Omental fat pad (tissue), 4 donors: ENCODE measurements around the gene BMP4. TPM values are rescaled to one million over a fixed set of nuclear protein-coding genes. Genes with fewer than 3 reads are reported as not detected.

Source experiments
- ATAC-seq: fragments of 150-250 bp; one replicate; pipeline ENCODE4 v1.9.1; 2016; ENCODE audit warnings: mild to moderate bottlenecking, moderate library complexity; ENCODE audit not compliant: low FRiP score
- DNase-seq: peaks from one replicate; pipeline ENCODE4 v3.0.0-alpha.2; 2019; ENCODE audit warnings: low spot score
- small RNA-seq: library from RNA; depleted of rRNA; stranded (forward); fragments of <200 nt; gene quantifications from one replicate; pipeline ENCODE3, GENCODE V24; 2016
- total RNA-seq, 4 donors: library from RNA; depleted of rRNA; stranded (reverse); fragments of >200 nt; gene quantifications; one replicate each; pipeline ENCODE4 v1.1.0, GENCODE V29; 2016
- TF ChIP-seq, protein P1 (sequence below), 3 donors: fragments of 450-650 bp; IDR thresholded peaks; one replicate each; pipeline ENCODE4 v1.5.1; 2016 to 2017; ENCODE audit warnings: antibody characterized with exemption in 3 of 3, mild to moderate bottlenecking in 3 of 3, moderate library complexity in 2 of 3

Gene BMP4
- total RNA-seq, 4 donors from 2014 or later, result 13.7 to 33.4 (median 20.0) TPM

DNA sequence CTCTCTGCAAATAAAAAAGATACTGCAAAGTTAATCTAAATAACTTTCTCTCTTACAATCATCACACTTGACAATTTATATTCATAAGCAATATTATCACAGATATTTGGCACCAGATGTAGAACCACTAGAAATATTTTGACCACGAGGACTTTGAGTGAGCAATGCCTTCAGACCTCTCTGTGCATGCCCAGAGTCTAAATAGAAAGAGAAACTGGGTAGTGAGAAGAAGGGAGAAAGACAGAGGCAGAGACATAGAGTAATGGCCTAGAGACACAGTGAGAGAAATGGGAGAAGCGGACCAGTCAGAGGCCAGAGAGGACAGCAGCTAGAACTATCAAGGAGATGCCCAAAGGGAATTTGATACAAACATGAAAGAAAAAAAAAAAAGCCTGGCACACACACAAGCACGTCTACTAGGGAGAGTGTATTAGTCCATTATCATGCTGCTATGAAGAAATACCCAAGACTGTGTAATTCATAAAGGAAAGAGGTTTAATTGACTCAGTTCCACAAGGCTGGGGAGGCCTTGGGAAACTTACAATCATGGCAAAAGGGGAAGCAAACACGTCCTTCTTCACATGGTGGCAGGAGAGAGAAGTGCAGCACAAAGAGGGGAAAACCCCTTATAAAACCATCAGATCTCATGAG, 41.1 kb downstream of the BMP4 start:
- ATAC-seq, result peak; percentile 85
- TF ChIP-seq, protein P1, sequence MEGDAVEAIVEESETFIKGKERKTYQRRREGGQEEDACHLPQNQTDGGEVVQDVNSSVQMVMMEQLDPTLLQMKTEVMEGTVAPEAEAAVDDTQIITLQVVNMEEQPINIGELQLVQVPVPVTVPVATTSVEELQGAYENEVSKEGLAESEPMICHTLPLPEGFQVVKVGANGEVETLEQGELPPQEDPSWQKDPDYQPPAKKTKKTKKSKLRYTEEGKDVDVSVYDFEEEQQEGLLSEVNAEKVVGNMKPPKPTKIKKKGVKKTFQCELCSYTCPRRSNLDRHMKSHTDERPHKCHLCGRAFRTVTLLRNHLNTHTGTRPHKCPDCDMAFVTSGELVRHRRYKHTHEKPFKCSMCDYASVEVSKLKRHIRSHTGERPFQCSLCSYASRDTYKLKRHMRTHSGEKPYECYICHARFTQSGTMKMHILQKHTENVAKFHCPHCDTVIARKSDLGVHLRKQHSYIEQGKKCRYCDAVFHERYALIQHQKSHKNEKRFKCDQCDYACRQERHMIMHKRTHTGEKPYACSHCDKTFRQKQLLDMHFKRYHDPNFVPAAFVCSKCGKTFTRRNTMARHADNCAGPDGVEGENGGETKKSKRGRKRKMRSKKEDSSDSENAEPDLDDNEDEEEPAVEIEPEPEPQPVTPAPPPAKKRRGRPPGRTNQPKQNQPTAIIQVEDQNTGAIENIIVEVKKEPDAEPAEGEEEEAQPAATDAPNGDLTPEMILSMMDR (IDR thresholded peaks at IDR 0.05), result no peak
- DNase-seq, result no peak

DNA sequence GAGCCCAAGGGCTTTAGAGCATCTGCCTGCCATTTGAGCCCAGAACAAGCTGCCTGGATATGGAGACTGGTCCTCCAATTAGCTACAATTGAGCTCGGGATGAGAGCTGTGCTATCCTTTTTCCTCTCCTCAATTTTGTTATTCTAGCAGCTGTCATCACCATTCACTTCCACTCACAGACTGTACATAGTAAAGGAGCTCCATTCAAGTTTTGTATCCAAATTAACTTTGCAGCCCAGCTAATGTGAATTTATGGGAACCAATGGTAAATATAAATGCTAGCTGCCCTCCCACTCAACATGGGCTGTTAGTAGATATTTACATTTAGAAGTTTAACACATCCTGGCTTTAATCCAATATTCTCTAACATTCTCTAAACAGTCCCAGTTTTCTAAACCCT, 44.6 kb downstream of the BMP4 start:
- no peak for DNase-seq
- ATAC-seq, result no peak
- TF ChIP-seq, protein P1 (IDR thresholded peaks at IDR 0.05), result no peak

DNA sequence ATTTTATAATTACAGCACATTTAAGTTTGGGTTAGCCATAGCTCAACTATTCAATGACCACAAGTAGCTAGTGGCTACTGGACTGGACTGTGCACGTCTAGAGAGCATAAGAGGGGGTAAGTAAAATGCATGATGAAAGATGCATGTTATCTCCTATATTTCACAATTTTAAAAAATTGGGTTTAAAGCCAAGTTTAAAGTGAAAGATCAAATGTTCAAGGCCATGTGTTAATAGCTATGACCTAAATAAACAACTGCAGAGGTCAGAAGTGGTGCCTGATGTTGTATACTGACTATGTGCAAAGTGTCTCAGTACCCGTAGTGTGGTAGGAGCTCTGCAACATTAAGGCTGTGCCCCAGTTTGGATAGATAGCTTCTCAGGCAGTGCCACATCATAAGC, 48.2 kb downstream of the BMP4 start:
- ATAC-seq, result no peak
- TF ChIP-seq, protein P1 (IDR thresholded peaks at IDR 0.05), result no peak
- DNase-seq, result no peak

DNA sequence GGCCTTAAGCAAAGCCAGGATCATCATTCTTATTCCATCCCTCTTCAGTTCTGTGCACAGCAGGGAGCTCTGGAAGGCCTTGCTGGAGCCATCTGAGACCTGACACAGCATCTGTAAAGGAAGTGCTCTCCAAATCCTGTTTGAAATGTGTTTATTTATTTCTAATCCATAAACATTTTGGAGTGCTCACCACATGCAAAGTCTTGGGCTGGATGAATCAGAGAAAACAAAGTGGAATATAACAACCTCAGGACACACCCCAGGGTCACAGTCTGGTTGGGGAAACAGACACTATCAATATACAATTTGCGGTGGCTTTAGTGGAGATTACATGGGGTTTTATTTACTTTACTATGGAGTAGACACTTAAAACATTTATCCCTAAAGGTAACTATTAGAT, 54.3 kb downstream of the BMP4 start:
- DNase-seq (no peak), ATAC-seq (no peak)
- TF ChIP-seq, protein P1 (IDR thresholded peaks at IDR 0.05), result no peak

DNA sequence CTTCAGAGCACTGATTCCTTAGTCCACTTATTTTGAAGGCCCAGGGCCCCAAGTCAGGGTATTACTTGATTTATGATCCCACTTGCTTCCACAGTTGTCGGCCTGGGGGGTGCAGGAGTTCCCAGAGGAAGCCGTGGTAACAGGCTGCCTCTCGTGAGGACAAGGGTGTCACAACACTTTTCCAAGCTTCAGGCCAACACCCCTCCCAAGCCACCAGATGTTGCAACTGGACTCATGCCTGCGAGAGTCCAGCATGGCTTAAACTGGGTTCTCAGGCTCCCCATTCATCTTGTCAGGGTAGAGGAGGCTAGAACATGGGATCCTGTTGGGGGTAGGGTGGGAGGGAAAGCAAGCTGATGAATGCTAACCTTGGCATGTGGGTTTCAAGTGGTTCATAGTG, 56.1 kb downstream of the BMP4 start:
- DNase-seq (no peak), ATAC-seq (no peak)
- TF ChIP-seq, protein P1 (IDR thresholded peaks at IDR 0.05), result no peak

Small RNAs within 50 kb of the gene (small RNA-seq; reads per million reads assigned to genes)
- not detected for gene MIR5580
